ENCODE data around the gene ADGRG1. TPM values are rescaled to one million over a fixed set of nuclear protein-coding genes. Genes with fewer than 3 reads are reported as not detected.
"Not testable (repeated sequence)": the region's sequence is repeated elsewhere in the genome, so short reads cannot be mapped to it uniquely, and the experiment has no call there.

The ADGRG1 gene
- total RNA-seq, 6 experiments from 2014 or later: 1.8 to 4.2 (median 3.4) TPM

DNA sequence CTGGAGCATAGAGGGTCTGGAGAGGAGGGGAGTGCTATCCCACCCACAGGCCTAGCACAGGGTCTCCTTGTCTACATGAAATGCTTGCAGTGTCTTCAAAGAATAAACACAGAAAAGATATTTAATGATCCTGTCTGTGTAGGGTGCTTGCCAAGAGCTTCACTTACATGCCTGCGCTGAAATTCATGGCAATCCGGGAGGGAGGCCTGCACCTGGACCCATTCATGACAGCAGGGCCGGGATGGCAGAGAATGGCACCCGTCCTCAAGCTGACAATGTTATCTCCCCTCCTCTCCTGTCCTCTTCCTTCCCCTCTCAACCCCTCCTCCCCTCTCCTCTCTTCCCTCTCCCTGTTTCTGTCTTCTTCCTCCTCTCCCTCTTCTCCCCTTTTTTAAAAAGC is 41.8 kb downstream of the ADGRG1 start:
- Histone ChIP-seq H3K4me1 (peaks cover 0 to 14% (median 4%) of the 10 kb centered on the region in 4 donors), H3K36me3 (no peaks in the 10 kb centered on the region), H3K9me3 (no peaks in the 10 kb centered on the region), H3K27me3 (no peaks in the 10 kb centered on the region), H3K4me3 (no peak overlapping the region), H3K27ac (no peak overlapping the region)
- TF ChIP-seq POLR2A (IDR thresholded peaks at IDR 0.05): no peak
- TF ChIP-seq, protein P1, sequence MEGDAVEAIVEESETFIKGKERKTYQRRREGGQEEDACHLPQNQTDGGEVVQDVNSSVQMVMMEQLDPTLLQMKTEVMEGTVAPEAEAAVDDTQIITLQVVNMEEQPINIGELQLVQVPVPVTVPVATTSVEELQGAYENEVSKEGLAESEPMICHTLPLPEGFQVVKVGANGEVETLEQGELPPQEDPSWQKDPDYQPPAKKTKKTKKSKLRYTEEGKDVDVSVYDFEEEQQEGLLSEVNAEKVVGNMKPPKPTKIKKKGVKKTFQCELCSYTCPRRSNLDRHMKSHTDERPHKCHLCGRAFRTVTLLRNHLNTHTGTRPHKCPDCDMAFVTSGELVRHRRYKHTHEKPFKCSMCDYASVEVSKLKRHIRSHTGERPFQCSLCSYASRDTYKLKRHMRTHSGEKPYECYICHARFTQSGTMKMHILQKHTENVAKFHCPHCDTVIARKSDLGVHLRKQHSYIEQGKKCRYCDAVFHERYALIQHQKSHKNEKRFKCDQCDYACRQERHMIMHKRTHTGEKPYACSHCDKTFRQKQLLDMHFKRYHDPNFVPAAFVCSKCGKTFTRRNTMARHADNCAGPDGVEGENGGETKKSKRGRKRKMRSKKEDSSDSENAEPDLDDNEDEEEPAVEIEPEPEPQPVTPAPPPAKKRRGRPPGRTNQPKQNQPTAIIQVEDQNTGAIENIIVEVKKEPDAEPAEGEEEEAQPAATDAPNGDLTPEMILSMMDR (IDR thresholded peaks at IDR 0.05): no peak
- 42% methylated on average over 3 of the region's 4 CpGs for WGBS (ENCODE audit: insufficient coverage, low coverage, low lambda C conversion rate, missing lambda C conversion rate)
- ATAC-seq: no peak
- DNase-seq: no peak
- intact Hi-C loops (cut with DNase I): no loop called here

DNA sequence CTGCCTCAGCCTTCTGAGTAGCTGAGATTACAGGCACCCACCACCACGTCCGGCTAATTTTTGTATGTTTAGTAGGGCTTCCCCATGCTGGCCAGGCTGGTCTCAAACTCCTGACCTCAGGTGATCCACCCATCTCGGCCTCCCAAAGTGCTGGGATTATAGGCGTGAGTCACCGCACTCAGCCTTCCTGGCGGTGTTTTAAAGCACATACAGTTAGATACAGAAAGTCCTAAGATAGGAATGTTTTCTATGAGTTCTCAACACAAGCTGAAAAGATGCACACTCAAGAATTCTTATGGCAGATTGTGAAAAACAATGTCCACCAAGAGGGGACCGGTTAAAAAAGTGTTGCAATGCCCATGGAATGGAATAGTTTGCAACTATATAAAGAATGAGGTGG is 43.0 kb downstream of the ADGRG1 start:
- DNase-seq: not testable (repeated sequence)

DNA sequence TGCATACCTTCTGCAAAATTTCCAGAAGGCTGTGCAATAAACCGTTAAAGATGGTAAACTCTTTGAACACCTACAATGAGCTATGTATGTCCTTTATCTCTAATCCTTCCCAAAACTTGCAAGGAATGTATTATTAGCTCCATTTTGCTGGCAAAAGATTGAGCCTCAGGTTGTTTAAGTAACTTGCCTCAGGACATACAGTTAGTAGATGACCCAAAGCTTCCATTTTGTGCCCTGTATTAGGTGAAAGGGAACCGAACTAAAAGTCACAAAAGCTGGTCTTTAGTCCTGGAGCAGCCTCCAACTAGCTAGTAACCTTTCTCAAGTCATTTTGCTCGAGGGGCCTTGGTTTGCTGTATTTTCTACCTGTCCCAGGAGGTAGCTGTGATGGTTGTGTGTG is 44.0 kb downstream of the ADGRG1 start:
- 69% methylated on average over 3 of the region's 3 CpGs for WGBS (ENCODE audit: insufficient coverage, low coverage, low lambda C conversion rate, missing lambda C conversion rate)
- ATAC-seq: no peak

More for the DNA sequence above, 43.0 kb downstream of the ADGRG1 start:
- 89% methylated on average over 5 of the region's 7 CpGs for WGBS (ENCODE audit: insufficient coverage, low coverage, low lambda C conversion rate, missing lambda C conversion rate)
- H3K27ac ChIP-seq; H3K9me3 ChIP-seq; ATAC-seq; H3K4me3 ChIP-seq; H3K36me3 ChIP-seq; intact Hi-C loops (cut with DNase I); H3K27me3 ChIP-seq: not testable (repeated sequence)
- H3K4me1 ChIP-seq: peaks cover 0 to 27% (median 8%) of the 10 kb centered on the region in 4 donors

DNA sequence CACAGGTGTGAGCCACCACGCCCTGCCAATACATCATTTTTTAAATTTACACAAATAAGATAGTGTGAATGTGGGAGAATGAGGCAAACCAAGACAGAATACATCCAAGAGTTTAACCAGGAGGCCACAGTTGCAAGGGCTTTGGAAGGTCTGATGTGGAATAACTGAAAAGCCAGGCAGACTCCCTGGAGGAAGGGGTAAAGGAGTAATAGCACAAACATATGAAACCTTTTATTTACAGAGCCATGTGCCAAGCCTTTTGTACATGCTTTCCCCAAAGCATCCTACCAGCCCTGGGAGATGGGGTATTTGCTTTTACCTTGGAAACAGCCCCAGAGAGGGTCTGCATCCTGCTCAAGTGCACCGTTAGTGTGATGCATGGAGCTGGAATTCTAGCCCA is 44.4 kb downstream of the ADGRG1 start:
- Histone ChIP-seq H3K27me3 (no peaks in the 10 kb centered on the region), H3K4me1 (peaks cover 0 to 29% (median 9%) of the 10 kb centered on the region in 4 donors), H3K36me3 (no peaks in the 10 kb centered on the region), H3K4me3 (no peak overlapping the region), H3K27ac (no peak overlapping the region), H3K9me3 (no peaks in the 10 kb centered on the region)
- intact Hi-C loops (cut with DNase I): no loop called here
- WGBS (ENCODE audit: insufficient coverage, low coverage, low lambda C conversion rate, missing lambda C conversion rate): 86% methylated on average over 1 of the region's 2 CpGs
- TF ChIP-seq POLR2A (IDR thresholded peaks at IDR 0.05): no peak
- TF ChIP-seq, protein P1 (IDR thresholded peaks at IDR 0.05): no peak
- ATAC-seq (no peak), DNase-seq (no peak)

More for the DNA sequence above, 44.0 kb downstream of the ADGRG1 start:
- TF ChIP-seq, protein P1 (IDR thresholded peaks at IDR 0.05): no peak
- TF ChIP-seq POLR2A (IDR thresholded peaks at IDR 0.05): no peak
- H3K4me3 ChIP-seq: no peak overlapping the region
- intact Hi-C loops (cut with DNase I): no loop called here
- H3K36me3 ChIP-seq: no peaks in the 10 kb centered on the region
- no peaks in the 10 kb centered on the region for H3K27me3 ChIP-seq
- no peaks in the 10 kb centered on the region for H3K9me3 ChIP-seq
- no peak overlapping the region for H3K27ac ChIP-seq
- DNase-seq: no peak
- peaks cover 0 to 30% (median 11%) of the 10 kb centered on the region in 4 donors for H3K4me1 ChIP-seq

DNA sequence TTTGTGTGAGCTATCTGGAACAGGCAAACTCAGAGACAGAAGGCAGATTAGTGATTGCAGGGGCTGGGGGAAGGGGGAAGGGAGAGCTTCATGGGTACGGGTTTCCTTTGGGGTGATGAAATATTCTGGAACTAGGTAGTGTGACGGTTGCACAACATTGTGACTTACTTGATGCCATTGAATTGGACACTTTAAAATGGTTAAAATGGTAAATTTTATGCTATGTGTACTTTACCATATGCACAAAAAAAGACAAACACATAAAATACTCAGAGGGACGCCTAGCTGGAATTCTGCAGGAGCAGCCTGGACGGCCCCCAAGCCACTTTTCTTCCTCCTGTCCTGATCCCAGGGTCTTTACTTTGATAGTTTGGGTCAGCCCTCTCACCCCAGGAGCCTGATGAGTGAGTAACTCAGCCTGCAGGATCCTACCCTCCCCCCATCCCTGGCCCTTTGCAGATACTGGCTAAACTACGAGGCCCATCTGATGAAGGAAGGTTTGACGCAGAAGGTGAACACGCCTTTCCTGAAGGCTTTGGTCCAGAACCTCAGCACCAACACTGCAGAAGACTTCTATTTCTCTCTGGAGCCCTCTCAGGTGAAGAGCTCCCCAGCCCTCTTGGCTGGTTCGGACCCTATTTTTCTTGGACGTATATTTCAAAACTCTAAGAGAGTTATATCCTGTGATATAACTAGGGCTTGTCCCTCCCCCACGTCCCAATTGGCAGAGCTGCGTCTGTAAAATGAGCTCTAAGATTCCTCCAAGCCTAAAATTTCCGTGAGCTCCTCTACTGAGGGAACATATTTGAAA is 47.5 kb downstream of the ADGRG1 start:
- Histone ChIP-seq H3K27me3 (no peaks in the 10 kb centered on the region), H3K4me3 (no peak overlapping the region), H3K4me1 (peaks cover 0 to 34% (median 11%) of the 10 kb centered on the region in 4 donors), H3K27ac (peak overlapping the region in 1 of 3 donors; percentile 85), H3K36me3 (no peaks in the 10 kb centered on the region), H3K9me3 (no peaks in the 10 kb centered on the region)
- 49% methylated on average over 8 of the region's 12 CpGs for WGBS (ENCODE audit: insufficient coverage, low coverage, low lambda C conversion rate, missing lambda C conversion rate)
- ATAC-seq: peak; percentile 42 to 68 (median 56)
- DNase-seq: no peak
- intact Hi-C loops (cut with DNase I): no loop called here
- no peak for TF ChIP-seq POLR2A (IDR thresholded peaks at IDR 0.05)
- TF ChIP-seq, protein P1 (IDR thresholded peaks at IDR 0.05): no peak
